KMS-11 (cell line): ENCODE measurements around the gene MGMT.

Experiments
- H2AFZ ChIP-seq: fragments of 200-600 bp; sonication (generic); 2 replicates; pipeline ENCODE4 v1.6.1; 2016; ENCODE audit warnings: antibody characterized with exemption, mixed run types, low read depth
- H3K27ac ChIP-seq: fragments of 200-600 bp; sonication (generic); 2 replicates; pipeline ENCODE4 v1.6.1; 2016; ENCODE audit warnings: mild to moderate bottlenecking, mixed run types
- H3K27me3 ChIP-seq: fragments of 200-600 bp; sonication (generic); 2 replicates; pipeline ENCODE4 v1.6.1; 2017; ENCODE audit warnings: mild to moderate bottlenecking, low read depth, mixed run types, moderate library complexity; ENCODE audit not compliant: insufficient read depth
- H3K36me3 ChIP-seq: fragments of 200-600 bp; sonication (generic); 2 replicates; pipeline ENCODE4 v1.6.1; 2017; ENCODE audit warnings: mild to moderate bottlenecking, mixed run types; ENCODE audit not compliant: insufficient read depth
- H3K4me1 ChIP-seq: fragments of 200-600 bp; sonication (generic); 2 replicates; pipeline ENCODE4 v1.6.1; 2016; ENCODE audit warnings: mild to moderate bottlenecking, low read depth, mixed run types; ENCODE audit not compliant: poor library complexity, severe bottlenecking
- H3K4me2 ChIP-seq: fragments of 200-600 bp; sonication (generic); 2 replicates; pipeline ENCODE4 v1.7.0; 2016; ENCODE audit warnings: mild to moderate bottlenecking, mixed run types
- H3K4me3 ChIP-seq: fragments of 200-600 bp; sonication (generic); IDR thresholded peaks from 2 replicates; pipeline ENCODE4 v1.6.1; 2017; ENCODE audit warnings: low read depth, low read length, mixed read lengths; ENCODE audit not compliant: insufficient read depth
- H3K79me2 ChIP-seq: fragments of 200-600 bp; sonication (generic); 2 replicates; pipeline ENCODE4 v1.6.1; 2016; ENCODE audit warnings: low read depth, mixed run types; ENCODE audit not compliant: insufficient read depth
- H3K9ac ChIP-seq: fragments of 200-600 bp; sonication (generic); 2 replicates; pipeline ENCODE4 v1.6.1; 2016; ENCODE audit warnings: mild to moderate bottlenecking, mixed run types
- H4K20me1 ChIP-seq: fragments of 200-600 bp; sonication (generic); 2 replicates; pipeline ENCODE4 v1.6.1; 2016; ENCODE audit warnings: mild to moderate bottlenecking, mixed run types; ENCODE audit not compliant: insufficient read depth
- CTCF ChIP-seq: fragments of 200-600 bp; sonication (generic); conservative IDR thresholded peaks from 2 replicates; pipeline ENCODE4 v1.6.1; 2017; ENCODE audit warnings: low read depth, mild to moderate bottlenecking, antibody characterized with exemption, low read length, moderate library complexity, mixed read lengths

MGMT gene

GRCh38 chr10:129612481-129613109 is 145.6 kb downstream of the MGMT start:
- Histone ChIP-seq H3K4me2 (no peak overlapping the region), H3K27me3 (no peaks in the 10 kb centered on the region), H4K20me1 (no peaks in the 10 kb centered on the region), H3K27ac (no peak overlapping the region), H3K4me1 (no peaks in the 10 kb centered on the region), H3K9ac (no peak overlapping the region), H3K36me3 (no peaks in the 10 kb centered on the region), H2AFZ (no peak overlapping the region), H3K79me2 (no peaks in the 10 kb centered on the region), H3K4me3 (no peak overlapping the region)
- TF ChIP-seq CTCF = no peak

GRCh38 chr10:129613377-129613980 is 146.4 kb downstream of the MGMT start:
- no peak overlapping the region for H3K4me2 ChIP-seq
- H3K36me3 ChIP-seq = no peaks in the 10 kb centered on the region
- H3K4me3 ChIP-seq = no peak overlapping the region
- no peaks in the 10 kb centered on the region for H3K79me2 ChIP-seq
- no peaks in the 10 kb centered on the region for H4K20me1 ChIP-seq
- no peak overlapping the region for H3K9ac ChIP-seq
- no peak overlapping the region for H3K27ac ChIP-seq
- H3K4me1 ChIP-seq = no peaks in the 10 kb centered on the region
- H3K27me3 ChIP-seq = no peaks in the 10 kb centered on the region
- no peak overlapping the region for H2AFZ ChIP-seq
- TF ChIP-seq CTCF = no peak

- H3K4me2 ChIP-seq = no peak overlapping the region
- H3K27ac ChIP-seq = no peak overlapping the region
- H3K4me3 ChIP-seq = no peak overlapping the region
- no peaks in the 10 kb centered on the region for H3K36me3 ChIP-seq
- no peaks in the 10 kb centered on the region for H3K79me2 ChIP-seq
- H3K4me1 ChIP-seq = no peaks in the 10 kb centered on the region
- no peak for TF ChIP-seq CTCF
- H3K27me3 ChIP-seq = no peaks in the 10 kb centered on the region
- H2AFZ ChIP-seq = no peak overlapping the region
- H3K9ac ChIP-seq = no peak overlapping the region
- no peaks in the 10 kb centered on the region for H4K20me1 ChIP-seq
These were observed 147.3 kb downstream of the MGMT start for GRCh38 chr10:129614341-129614740.

- H2AFZ ChIP-seq = no peak overlapping the region
- no peak overlapping the region for H3K27ac ChIP-seq
- H4K20me1 ChIP-seq = no peaks in the 10 kb centered on the region
- H3K9ac ChIP-seq = no peak overlapping the region
- TF ChIP-seq CTCF = no peak
- no peak overlapping the region for H3K4me3 ChIP-seq
- H3K79me2 ChIP-seq = no peaks in the 10 kb centered on the region
- H3K36me3 ChIP-seq = no peaks in the 10 kb centered on the region
- no peaks in the 10 kb centered on the region for H3K27me3 ChIP-seq
- H3K4me1 ChIP-seq = no peaks in the 10 kb centered on the region
- H3K4me2 ChIP-seq = no peak overlapping the region
These were observed 148.3 kb downstream of the MGMT start for GRCh38 chr10:129615381-129615780.
